WTC11 (cell line): Measurements from ENCODE around the gene MIEF2. TPM values are rescaled to one million over a fixed set of nuclear protein-coding genes. Genes with fewer than 3 reads are reported as not detected.

Experiments used
- E2F1 ChIP-seq: sonication (generic); formaldehyde crosslinking; IDR thresholded peaks from 2 replicates; pipeline ENCODE4 v1.8.0; 2022; ENCODE audit warnings: mild to moderate bottlenecking, missing genetic modification reagents
- EMX1 ChIP-seq: fragments of 250-450 bp; sonication (Bioruptor Pico); IDR thresholded peaks from 2 replicates; pipeline ENCODE4 v1.8.0; 2021; ENCODE audit warnings: mild to moderate bottlenecking
- ERG ChIP-seq: fragments of 250-450 bp; sonication (Bioruptor Pico); IDR thresholded peaks from 2 replicates; pipeline ENCODE4 v1.8.0; 2021; ENCODE audit warnings: mild to moderate bottlenecking
- ESRRA ChIP-seq: sonication (generic); formaldehyde crosslinking; IDR thresholded peaks from 2 replicates; pipeline ENCODE4 v1.8.1; 2022; ENCODE audit warnings: mild to moderate bottlenecking, missing genetic modification reagents, borderline replicate concordance
- FOXJ3 ChIP-seq: sonication (generic); formaldehyde crosslinking; IDR thresholded peaks from 2 replicates; pipeline ENCODE4 v1.9.0; 2021; ENCODE audit warnings: missing genetic modification reagents, mild to moderate bottlenecking, borderline replicate concordance
- FOXK1 ChIP-seq: sonication (generic); formaldehyde crosslinking; IDR thresholded peaks from 2 replicates; pipeline ENCODE4 v1.8.0; 2022; ENCODE audit warnings: mild to moderate bottlenecking, moderate library complexity, missing genetic modification reagents
- IRF1 ChIP-seq: sonication (generic); formaldehyde crosslinking; IDR thresholded peaks from 2 replicates; pipeline ENCODE4 v1.8.0; 2023; ENCODE audit warnings: missing genetic modification reagents
- IRF2 ChIP-seq: sonication (generic); formaldehyde crosslinking; IDR thresholded peaks from 2 replicates; pipeline ENCODE4 v1.8.0; 2022; ENCODE audit warnings: low read depth, missing genetic modification reagents, borderline replicate concordance
- KAT7 ChIP-seq: sonication (generic); formaldehyde crosslinking; IDR thresholded peaks from 2 replicates; pipeline ENCODE4 v1.8.1; 2023; ENCODE audit warnings: missing genetic modification reagents, mild to moderate bottlenecking, borderline replicate concordance
- NFYB ChIP-seq: sonication (generic); formaldehyde crosslinking; conservative IDR thresholded peaks from 2 replicates; pipeline ENCODE4 v1.8.0; 2022; ENCODE audit warnings: low read depth, missing genetic modification reagents
- NR2C2 ChIP-seq: sonication (generic); formaldehyde crosslinking; IDR thresholded peaks from 2 replicates; pipeline ENCODE4 v1.8.0; 2022; ENCODE audit warnings: mild to moderate bottlenecking, missing genetic modification reagents
- PREB ChIP-seq: sonication (generic); formaldehyde crosslinking; IDR thresholded peaks from 2 replicates; pipeline ENCODE4 v1.8.1; 2022; ENCODE audit warnings: mild to moderate bottlenecking, missing genetic modification reagents, moderate library complexity, borderline replicate concordance
- RELA ChIP-seq: sonication (generic); formaldehyde crosslinking; IDR thresholded peaks from 2 replicates; pipeline ENCODE4 v1.8.1; 2022; ENCODE audit warnings: missing genetic modification reagents, mild to moderate bottlenecking, borderline replicate concordance
- RORB ChIP-seq: fragments of 250-450 bp; sonication (Bioruptor Pico); IDR thresholded peaks from 2 replicates; pipeline ENCODE4 v1.9.0; 2021; ENCODE audit warnings: mild to moderate bottlenecking
- SMAD4 ChIP-seq: sonication (generic); formaldehyde crosslinking; IDR thresholded peaks from 2 replicates; pipeline ENCODE4 v1.8.0; 2022; ENCODE audit warnings: mild to moderate bottlenecking, missing genetic modification reagents
- TCF7 ChIP-seq: sonication (generic); formaldehyde crosslinking; IDR thresholded peaks from 2 replicates; pipeline ENCODE4 v1.8.0; 2022; ENCODE audit warnings: mild to moderate bottlenecking, low read depth, missing genetic modification reagents, moderate library complexity
- TEAD4 ChIP-seq: sonication (generic); formaldehyde crosslinking; IDR thresholded peaks from 2 replicates; pipeline ENCODE4 v1.8.0; 2022; ENCODE audit warnings: mild to moderate bottlenecking, missing genetic modification reagents
- USF2 ChIP-seq: sonication (generic); formaldehyde crosslinking; IDR thresholded peaks from 2 replicates; pipeline ENCODE4 v1.8.1; 2023; ENCODE audit warnings: mild to moderate bottlenecking, missing genetic modification reagents, moderate library complexity
- ZBTB21 ChIP-seq: sonication (generic); formaldehyde crosslinking; IDR thresholded peaks from 2 replicates; pipeline ENCODE4 v1.8.1; 2023; ENCODE audit warnings: mild to moderate bottlenecking, missing genetic modification reagents, borderline replicate concordance
- ZNF121 ChIP-seq: sonication (generic); formaldehyde crosslinking; IDR thresholded peaks from 2 replicates; pipeline ENCODE4 v1.8.0; 2023; ENCODE audit warnings: missing genetic modification reagents
- ZNF232 ChIP-seq: sonication (generic); formaldehyde crosslinking; IDR thresholded peaks from 2 replicates; pipeline ENCODE4 v1.8.0; 2022; ENCODE audit warnings: mild to moderate bottlenecking, missing genetic modification reagents
- ZNF416 ChIP-seq: fragments of 250-450 bp; sonication (Bioruptor Pico); IDR thresholded peaks from 2 replicates; pipeline ENCODE4 v1.9.0; 2021; ENCODE audit warnings: mild to moderate bottlenecking, inconsistent platforms
- total RNA-seq: library from RNA; stranded (reverse); gene quantifications from 3 replicates; pipeline ENCODE4 v1.2.3, GENCODE V29; 2021
- TF ChIP-seq, protein P1 (sequence below): sonication (generic); formaldehyde crosslinking; IDR thresholded peaks from 2 replicates; pipeline ENCODE4 v1.8.1; 2022; ENCODE audit warnings: missing genetic modification reagents, borderline replicate concordance
- TF ChIP-seq, protein P2 (sequence below): fragments of 250-450 bp; sonication (Bioruptor Pico); conservative IDR thresholded peaks from 2 replicates; pipeline ENCODE4 v1.9.0; 2021; ENCODE audit warnings: mild to moderate bottlenecking
- TF ChIP-seq, protein P3 (sequence below): fragments of 200-600 bp; IDR thresholded peaks from 2 replicates; pipeline ENCODE4 v1.8.0; 2022; ENCODE audit warnings: antibody characterized with exemption
- TF ChIP-seq, protein P4 (sequence below): sonication (generic); formaldehyde crosslinking; conservative IDR thresholded peaks from 2 replicates; pipeline ENCODE4 v1.8.1; 2022; ENCODE audit warnings: mild to moderate bottlenecking, missing genetic modification reagents
- TF ChIP-seq, protein P5 (sequence below): sonication (generic); formaldehyde crosslinking; IDR thresholded peaks from 2 replicates; pipeline ENCODE4 v1.8.1; 2022; ENCODE audit warnings: low read depth, mild to moderate bottlenecking, moderate library complexity, missing genetic modification reagents, borderline replicate concordance

MIEF2 gene
- total RNA-seq, 1 experiment from 2014 or later: 18.8 TPM

GRCh38 chr17:18258356-18259038 is 2.0 kb upstream of the MIEF2 start, which contains the start of gene FLII (continued):
- 0 out of 2 replicates have a peak, but pooled peaks have one; percentile 18 for TF ChIP-seq SMAD4 (CRISPR knock-in tag)
- no peak for TF ChIP-seq ZNF416 (CRISPR knock-in tag)
- TF ChIP-seq, protein P1, sequence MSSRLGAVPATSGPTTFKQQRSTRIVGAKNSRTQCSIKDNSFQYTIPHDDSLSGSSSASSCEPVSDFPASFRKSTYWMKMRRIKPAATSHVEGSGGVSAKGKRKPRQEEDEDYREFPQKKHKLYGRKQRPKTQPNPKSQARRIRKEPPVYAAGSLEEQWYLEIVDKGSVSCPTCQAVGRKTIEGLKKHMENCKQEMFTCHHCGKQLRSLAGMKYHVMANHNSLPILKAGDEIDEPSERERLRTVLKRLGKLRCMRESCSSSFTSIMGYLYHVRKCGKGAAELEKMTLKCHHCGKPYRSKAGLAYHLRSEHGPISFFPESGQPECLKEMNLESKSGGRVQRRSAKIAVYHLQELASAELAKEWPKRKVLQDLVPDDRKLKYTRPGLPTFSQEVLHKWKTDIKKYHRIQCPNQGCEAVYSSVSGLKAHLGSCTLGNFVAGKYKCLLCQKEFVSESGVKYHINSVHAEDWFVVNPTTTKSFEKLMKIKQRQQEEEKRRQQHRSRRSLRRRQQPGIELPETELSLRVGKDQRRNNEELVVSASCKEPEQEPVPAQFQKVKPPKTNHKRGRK (CRISPR knock-in tag): no peak
- no peak for TF ChIP-seq ZNF232
- TF ChIP-seq, protein P2, sequence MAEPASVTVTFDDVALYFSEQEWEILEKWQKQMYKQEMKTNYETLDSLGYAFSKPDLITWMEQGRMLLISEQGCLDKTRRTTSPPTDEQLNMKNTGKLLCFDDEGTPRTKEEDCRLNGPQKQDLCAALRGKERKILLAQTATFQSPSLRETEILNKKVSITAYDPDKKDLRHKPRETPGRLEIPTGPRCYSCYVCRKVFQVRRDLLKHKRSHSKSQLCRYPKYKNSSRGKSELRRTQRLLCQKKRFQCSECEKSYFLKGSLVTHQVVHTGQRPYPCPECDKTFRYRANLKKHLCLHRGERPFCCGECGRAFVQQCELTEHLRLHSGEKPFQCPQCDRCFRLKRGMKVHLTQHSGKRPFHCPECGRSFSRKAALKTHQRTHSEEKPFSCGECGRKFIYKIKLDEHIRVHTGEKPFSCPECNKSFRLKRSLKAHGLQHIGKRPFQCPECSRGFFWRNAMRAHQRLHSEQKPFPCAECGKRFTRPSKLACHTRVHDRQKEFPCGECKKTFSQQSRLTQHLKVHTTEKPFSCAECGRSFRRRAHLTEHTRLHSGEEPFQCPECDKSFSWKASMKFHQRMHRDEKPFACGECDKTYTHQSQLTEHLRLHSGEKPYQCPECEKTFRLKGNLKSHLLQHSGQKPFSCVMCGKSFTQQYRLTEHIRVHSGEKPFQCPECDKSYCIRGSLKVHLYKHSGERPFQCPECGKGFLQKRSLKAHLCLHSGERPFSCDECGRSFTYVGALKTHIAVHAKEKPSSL (CRISPR knock-in tag): no peak
- TF ChIP-seq, protein P3, sequence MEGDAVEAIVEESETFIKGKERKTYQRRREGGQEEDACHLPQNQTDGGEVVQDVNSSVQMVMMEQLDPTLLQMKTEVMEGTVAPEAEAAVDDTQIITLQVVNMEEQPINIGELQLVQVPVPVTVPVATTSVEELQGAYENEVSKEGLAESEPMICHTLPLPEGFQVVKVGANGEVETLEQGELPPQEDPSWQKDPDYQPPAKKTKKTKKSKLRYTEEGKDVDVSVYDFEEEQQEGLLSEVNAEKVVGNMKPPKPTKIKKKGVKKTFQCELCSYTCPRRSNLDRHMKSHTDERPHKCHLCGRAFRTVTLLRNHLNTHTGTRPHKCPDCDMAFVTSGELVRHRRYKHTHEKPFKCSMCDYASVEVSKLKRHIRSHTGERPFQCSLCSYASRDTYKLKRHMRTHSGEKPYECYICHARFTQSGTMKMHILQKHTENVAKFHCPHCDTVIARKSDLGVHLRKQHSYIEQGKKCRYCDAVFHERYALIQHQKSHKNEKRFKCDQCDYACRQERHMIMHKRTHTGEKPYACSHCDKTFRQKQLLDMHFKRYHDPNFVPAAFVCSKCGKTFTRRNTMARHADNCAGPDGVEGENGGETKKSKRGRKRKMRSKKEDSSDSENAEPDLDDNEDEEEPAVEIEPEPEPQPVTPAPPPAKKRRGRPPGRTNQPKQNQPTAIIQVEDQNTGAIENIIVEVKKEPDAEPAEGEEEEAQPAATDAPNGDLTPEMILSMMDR: no peak
- no peak for TF ChIP-seq ERG (CRISPR knock-in tag)
- no peak for TF ChIP-seq RELA (CRISPR knock-in tag)
- no peak for TF ChIP-seq IRF1 (CRISPR knock-in tag)
- TF ChIP-seq, protein P4, sequence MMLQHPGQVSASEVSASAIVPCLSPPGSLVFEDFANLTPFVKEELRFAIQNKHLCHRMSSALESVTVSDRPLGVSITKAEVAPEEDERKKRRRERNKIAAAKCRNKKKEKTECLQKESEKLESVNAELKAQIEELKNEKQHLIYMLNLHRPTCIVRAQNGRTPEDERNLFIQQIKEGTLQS: no peak
- no peak for TF ChIP-seq USF2
- TF ChIP-seq RORB (CRISPR knock-in tag): no peak
- no peak for TF ChIP-seq KAT7
- no peak for TF ChIP-seq PREB (CRISPR knock-in tag)
- TF ChIP-seq EMX1 (CRISPR knock-in tag): no peak
- no peak for TF ChIP-seq NR2C2 (CRISPR knock-in tag)
- TF ChIP-seq E2F1 (CRISPR knock-in tag): no peak
- TF ChIP-seq ESRRA (CRISPR knock-in tag): no peak
- TF ChIP-seq, protein P5, sequence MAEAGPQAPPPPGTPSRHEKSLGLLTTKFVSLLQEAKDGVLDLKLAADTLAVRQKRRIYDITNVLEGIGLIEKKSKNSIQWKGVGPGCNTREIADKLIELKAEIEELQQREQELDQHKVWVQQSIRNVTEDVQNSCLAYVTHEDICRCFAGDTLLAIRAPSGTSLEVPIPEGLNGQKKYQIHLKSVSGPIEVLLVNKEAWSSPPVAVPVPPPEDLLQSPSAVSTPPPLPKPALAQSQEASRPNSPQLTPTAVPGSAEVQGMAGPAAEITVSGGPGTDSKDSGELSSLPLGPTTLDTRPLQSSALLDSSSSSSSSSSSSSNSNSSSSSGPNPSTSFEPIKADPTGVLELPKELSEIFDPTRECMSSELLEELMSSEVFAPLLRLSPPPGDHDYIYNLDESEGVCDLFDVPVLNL: no peak
- TF ChIP-seq FOXK1: no peak; the same call in 1 of the 2 replicates
- TF ChIP-seq NFYB (CRISPR knock-in tag): 0 out of 2 replicates have a peak, but pooled peaks have one; percentile 11
- no peak for TF ChIP-seq ZNF121 (CRISPR knock-in tag)
- 0 out of 2 replicates have a peak, but pooled peaks have one; percentile 52 for TF ChIP-seq TCF7 (CRISPR knock-in tag)
- no peak for TF ChIP-seq TEAD4 (CRISPR knock-in tag)
- no peak for TF ChIP-seq IRF2 (CRISPR knock-in tag)
- no peak; the same call in 1 of the 2 replicates for TF ChIP-seq ZBTB21 (CRISPR knock-in tag)
- TF ChIP-seq FOXJ3 (CRISPR knock-in tag): no peak
